GM19025 (cell line): ENCODE measurements around the gene WDR93.
"Not testable (repeated sequence)": the region's sequence is repeated elsewhere in the genome, so short reads cannot be mapped to it uniquely, and the experiment has no call there.

Experiments
- ATAC-seq: cut with Tn5 transposase; IDR thresholded peaks from one replicate; pipeline ENCODE4 v1.9.1; 2021; ENCODE audit warnings: mild to moderate bottlenecking, low read depth, moderate library complexity; ENCODE audit not compliant: unreplicated experiment

The WDR93 gene

DNA sequence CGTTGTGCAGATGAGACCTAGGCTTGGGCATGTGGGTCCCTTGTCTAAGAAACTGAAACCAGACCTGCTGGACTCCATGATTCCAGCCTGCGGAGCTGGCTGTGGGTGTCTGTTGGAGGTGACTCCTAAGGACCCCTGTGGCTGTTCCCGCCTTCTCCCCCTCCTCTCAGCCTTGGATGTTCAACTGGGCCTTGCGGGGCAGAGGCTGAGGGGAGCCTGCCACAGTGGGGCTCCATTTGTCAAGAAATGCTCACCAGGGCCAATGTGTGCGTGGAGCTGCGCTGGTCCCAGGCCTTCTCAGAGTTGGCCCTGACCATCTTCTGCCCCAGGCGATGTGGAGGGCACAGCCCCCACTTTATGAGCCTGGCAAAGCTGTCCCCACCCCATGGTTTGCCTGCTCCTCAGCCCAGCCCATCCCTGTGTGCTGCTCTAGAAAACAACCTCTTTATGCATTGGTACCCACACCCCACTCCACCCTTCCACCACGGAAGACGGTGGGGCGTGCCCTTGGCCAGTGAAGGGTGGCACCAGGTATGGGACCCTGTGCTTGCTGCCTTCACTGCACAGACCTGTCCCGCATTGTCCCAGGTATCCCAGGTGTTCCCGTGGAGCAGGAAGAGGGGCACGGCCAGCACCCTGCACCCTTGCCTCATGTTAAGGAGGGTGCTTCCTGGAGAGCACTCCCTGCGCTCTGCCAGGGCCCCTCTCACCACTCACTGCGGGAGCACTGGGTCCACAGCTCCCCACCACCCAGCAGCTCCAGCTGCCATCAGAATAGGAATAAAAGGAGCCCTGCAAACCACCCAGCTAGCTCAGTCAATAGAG lies 93.5 kb downstream of the WDR93 start:
- no peak for ATAC-seq

DNA sequence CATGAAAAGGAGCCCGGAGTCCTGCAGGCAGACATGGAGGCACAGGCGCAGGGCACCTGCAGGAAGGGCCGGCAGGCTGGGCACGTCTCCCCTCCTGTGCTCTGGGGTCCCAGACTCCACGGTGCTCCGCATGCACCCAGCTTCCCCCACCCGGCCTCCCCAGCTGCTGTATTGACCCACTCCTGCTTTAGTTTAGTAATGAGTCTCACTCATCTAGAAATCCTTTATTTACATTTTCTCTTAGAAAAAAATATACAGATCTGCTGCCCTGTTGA lies 94.0 kb downstream of the WDR93 start:
- ATAC-seq: no peak

DNA sequence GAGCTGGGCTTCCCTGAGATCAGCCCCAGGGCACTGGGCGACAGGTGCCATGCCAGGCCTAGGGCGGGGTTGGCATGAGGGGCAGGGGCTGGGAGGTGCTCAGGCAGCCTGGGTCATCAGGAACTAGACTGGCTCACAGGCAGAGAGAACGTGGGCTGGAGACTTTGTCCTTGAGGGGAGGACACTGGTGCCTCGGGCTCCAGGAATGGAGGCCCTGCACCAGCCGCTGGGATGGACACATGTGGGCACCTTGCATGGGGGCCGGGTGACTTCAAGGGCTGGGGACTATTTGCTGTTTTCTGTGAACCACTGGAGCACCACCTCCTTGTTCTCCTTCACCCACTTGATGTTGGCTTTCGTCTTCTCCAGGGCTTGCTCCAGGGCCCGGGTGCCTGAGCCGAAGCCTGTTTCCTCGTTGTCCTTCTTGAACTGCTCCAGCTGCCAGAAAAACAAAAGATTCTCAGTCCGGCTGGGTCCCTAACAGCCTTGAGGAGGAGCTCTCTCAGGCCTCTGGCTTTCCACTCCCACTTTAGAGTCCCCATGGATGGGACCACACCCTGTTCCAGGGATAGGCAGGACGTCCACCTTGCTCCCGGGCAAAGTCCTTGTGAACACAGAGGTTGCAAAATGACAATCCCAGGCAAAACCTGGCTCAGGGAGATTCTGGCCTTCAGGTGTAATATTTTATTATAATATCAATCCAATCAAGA lies 94.6 kb downstream of the WDR93 start:
- no peak for ATAC-seq

DNA sequence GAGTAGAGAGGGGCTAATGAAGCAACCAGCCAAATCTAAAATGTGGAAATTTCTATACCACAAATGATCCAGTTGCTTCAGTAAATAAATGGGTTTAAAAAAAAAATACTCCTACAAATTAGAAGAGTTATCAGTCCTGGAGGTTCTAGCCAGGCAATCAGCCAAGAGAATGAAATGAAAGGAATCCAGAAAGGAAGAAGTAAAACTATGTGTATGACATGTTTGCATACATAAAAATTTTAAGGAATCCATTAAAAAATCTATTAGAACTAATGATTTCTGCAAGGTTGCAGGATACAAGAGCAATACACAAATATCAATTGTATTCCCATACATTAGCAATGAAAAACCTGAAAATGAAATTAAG lies 95.1 kb downstream of the WDR93 start:
- ATAC-seq: no peak

DNA sequence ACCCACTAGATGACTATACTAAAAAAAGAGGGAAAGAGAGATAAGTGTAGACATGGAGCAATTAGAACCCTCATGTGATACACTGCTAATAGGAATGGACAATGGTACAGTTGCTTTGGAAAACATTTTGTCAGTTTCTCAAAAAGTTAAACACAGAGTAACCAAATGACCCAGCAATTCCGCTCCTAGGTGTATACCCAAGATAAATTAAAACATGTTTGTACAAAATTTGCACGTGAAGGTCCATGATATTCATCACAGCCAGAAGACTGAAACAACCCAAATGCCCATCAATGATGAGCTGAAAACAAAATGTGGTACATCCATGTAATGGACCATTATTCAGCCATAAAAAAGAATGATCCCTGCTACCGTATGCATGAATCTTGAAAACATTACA lies 97.3 kb downstream of the WDR93 start:
- no peak for ATAC-seq

DNA sequence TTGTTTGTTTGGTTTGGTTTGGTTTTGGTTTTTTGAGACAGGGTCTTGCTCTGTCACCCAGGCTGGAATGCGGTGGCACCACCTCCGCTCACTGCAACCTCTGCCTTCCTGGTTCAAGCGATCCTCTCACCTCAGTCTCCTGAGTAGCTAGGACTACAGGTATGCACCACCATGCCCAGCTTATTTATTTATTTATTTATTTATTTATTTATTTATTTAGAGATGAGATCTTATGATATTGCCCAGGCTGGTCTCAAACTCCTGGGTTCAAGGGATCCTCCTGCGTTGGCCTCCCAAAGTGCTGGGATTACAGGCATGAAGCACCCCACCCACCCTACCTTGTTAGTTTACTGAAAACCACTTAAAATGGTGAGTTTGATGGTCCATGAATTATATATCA lies 98.0 kb downstream of the WDR93 start:
- ATAC-seq: not testable (repeated sequence)

DNA sequence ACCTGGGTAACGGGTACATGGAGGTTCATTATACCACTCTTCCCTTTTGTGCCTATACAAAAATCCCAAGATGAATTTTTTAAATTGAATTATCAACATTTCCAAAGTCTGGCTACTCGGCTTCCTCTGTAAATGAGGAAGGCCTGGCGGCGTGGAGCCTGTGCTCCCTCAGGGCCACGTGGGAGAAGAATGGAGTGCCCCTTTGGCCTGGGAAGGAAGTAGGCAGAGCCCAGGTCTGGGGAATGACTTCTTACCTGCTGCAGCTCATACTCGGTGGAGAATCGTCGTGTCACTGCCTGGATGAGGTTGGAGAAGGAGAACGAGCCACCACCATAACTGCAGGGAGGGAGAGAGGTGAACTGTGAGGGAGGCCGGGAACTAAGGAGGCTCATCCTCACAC lies 99.6 kb downstream of the WDR93 start:
- no peak for ATAC-seq

DNA sequence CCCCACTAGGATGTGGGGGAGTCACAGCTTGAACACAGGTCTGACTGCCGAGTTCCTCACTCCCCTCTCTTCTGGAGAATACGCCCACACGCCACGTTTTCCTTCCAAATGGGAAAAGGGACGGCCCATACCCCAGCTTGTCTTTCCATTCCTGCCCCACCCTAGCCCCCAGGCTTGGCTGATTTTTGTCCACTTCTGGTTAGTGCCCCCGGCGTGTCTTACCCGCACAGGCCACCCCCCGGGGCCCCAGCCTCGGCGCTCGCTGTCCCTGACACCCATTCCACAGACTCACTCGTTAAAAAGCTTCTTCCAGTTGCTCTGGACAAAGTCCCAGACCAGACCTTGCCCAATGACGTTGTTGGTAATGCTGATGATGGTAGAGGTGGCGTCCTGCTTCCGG lies 100.0 kb downstream of the WDR93 start:
- no peak for ATAC-seq

DNA sequence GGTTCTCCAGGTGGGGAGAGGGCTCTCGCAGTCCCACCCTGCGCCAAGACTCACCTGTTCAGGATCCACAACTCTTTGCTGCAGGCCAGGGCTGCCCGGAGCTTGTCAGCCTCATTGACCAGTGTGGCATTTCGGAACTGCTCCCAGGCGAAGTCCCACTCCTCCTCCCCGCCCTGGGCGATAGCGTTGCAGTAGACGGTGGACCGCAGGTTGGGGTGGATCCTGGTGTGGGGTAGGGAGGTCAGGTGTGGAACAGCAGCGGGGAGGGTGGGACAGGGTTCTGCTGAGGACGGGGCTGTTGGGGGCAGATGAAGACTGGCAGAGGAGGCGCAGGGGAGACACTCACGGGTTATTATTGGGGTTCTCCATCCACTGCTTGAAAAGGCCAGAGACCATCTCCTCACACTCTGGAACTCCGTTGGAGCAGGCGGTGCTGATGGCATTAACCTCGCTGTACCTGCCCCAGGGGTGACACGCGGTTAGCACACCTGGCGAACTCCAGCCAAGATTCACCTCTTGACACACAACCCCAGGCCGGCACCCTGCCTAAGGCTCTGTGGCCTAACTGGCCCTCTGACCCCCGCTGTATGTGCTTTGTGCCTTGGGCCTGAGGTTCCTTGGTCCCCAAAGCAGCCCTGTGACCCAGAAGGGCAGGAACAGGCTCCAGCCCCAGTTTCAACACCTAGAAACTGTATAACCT lies 101.6 kb downstream of the WDR93 start:
- ATAC-seq: no peak
